Activated naive CD8-positive, alpha-beta T cell treated with anti-CD3 and anti-CD28 coated beads for 36 hours (primary cell): Measurements from ENCODE around the gene TNNT2. TPM values are rescaled to one million over a fixed set of nuclear protein-coding genes. Genes with fewer than 3 reads are reported as not detected.

Experiments
- DNase-seq: peaks from one replicate; pipeline ENCODE4 v3.0.0; 2021
- H3K27ac Mint-ChIP-seq: one replicate; pipeline ENCODE4 v1.8.0; 2022; ENCODE audit warnings: mild to moderate bottlenecking, moderate library complexity, mixed read lengths
- H3K27me3 Mint-ChIP-seq: one replicate; pipeline ENCODE4 v1.8.0; 2022; ENCODE audit warnings: mild to moderate bottlenecking, mixed read lengths
- H3K36me3 Mint-ChIP-seq: one replicate; pipeline ENCODE4 v1.8.0; 2021; ENCODE audit warnings: mild to moderate bottlenecking, mixed read lengths
- H3K4me1 Mint-ChIP-seq: one replicate; pipeline ENCODE4 v1.8.0; 2021; ENCODE audit warnings: mixed read lengths
- H3K4me3 Mint-ChIP-seq: one replicate; pipeline ENCODE4 v1.8.0; 2022; ENCODE audit warnings: mild to moderate bottlenecking, moderate library complexity, mixed read lengths
- H3K9me3 Mint-ChIP-seq: one replicate; pipeline ENCODE4 v1.8.0; 2022; ENCODE audit warnings: mixed read lengths
- total RNA-seq, 2 experiments: library from RNA; stranded (reverse); gene quantifications; one replicate each; pipeline ENCODE4 v1.2.3, GENCODE V29; 2021

The TNNT2 gene
- total RNA-seq, 2 experiments from 2014 or later = not detected

DNA sequence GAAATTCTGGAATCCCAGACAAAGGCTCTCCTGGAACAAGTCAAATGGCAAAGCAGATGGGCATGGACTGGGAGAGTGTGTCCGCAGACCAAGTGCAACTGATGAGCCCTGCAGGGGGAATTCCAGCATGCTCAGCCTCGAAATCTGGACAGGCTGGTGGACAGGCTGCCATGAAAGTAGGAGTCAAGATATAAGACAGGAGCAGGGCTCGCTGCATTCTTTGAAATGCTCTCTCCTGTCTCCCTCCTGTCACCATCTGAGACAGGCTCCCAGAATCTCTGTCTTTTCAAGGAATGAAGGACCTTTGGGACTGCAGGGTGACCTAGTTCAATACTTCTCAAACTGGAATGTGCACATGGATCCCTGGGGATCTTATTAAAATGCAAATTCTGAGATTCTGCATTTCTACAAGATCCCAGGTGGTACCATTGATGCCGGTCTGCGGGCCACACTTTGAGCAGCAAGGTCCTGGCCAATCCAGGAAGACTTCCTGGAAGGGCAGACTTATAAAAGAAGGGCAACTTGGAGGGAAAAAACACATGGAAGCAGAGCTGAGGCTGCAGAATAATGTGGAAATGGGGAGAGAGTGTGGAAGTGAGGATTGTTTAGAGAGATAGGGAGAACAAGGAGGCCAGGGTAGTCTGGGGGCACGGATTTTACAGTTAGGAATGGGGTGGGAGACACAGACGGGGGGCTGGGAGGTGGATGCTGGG, 29.8 kb downstream of the TNNT2 start:
- Mint-ChIP-seq H3K9me3 (no peaks in the 10 kb centered on the region), H3K4me1 (no peaks in the 10 kb centered on the region), H3K27me3 (peaks cover 22% of the 10 kb centered on the region), H3K27ac (no peak overlapping the region), H3K36me3 (no peaks in the 10 kb centered on the region), H3K4me3 (no peak overlapping the region)
- no peak for DNase-seq

GRCh38 chr1:201346987-201347386, 30.5 kb downstream of the TNNT2 start:
- DNase-seq = no peak
- H3K4me3 Mint-ChIP-seq = no peak overlapping the region
- H3K36me3 Mint-ChIP-seq = no peaks in the 10 kb centered on the region
- H3K4me1 Mint-ChIP-seq = no peaks in the 10 kb centered on the region
- H3K9me3 Mint-ChIP-seq = no peaks in the 10 kb centered on the region
- H3K27ac Mint-ChIP-seq = no peak overlapping the region
- peaks cover 22% of the 10 kb centered on the region for H3K27me3 Mint-ChIP-seq

GRCh38 chr1:201346337-201346939, 31.0 kb downstream of the TNNT2 start:
- Mint-ChIP-seq H3K27me3 (peaks cover 22% of the 10 kb centered on the region), H3K36me3 (no peaks in the 10 kb centered on the region), H3K27ac (no peak overlapping the region), H3K9me3 (peaks cover under 1% of the 10 kb centered on the region), H3K4me1 (no peaks in the 10 kb centered on the region), H3K4me3 (no peak overlapping the region)
- DNase-seq = no peak

DNA sequence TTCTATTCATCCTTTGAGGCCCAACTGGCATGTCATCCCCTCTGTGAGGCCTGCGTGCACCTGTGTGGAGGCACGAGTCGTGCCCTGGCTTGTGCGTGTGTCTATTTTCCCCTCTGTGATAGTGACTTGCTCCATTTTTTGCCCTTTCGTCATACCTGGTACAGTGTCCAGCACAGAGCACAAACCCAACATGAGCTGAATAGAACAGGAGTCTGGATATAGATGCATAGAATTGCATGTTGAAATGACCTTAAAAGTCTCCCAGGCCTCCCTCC, 32.5 kb downstream of the TNNT2 start:
- Mint-ChIP-seq H3K27me3 (peaks cover 23% of the 10 kb centered on the region), H3K4me3 (no peak overlapping the region), H3K9me3 (peaks cover 2% of the 10 kb centered on the region), H3K4me1 (no peaks in the 10 kb centered on the region), H3K27ac (no peak overlapping the region), H3K36me3 (no peaks in the 10 kb centered on the region)
- DNase-seq = no peak

- Mint-ChIP-seq H3K36me3 (no peaks in the 10 kb centered on the region), H3K4me3 (no peak overlapping the region), H3K9me3 (peaks cover 2% of the 10 kb centered on the region), H3K27ac (no peak overlapping the region), H3K4me1 (no peaks in the 10 kb centered on the region), H3K27me3 (peaks cover 23% of the 10 kb centered on the region)
- DNase-seq = no peak
These were observed 33.0 kb downstream of the TNNT2 start for GRCh38 chr1:201344206-201345080.

- Mint-ChIP-seq H3K27me3 (peaks cover 6% of the 10 kb centered on the region), H3K9me3 (peaks cover 2% of the 10 kb centered on the region), H3K36me3 (no peaks in the 10 kb centered on the region), H3K27ac (no peak overlapping the region), H3K4me3 (no peak overlapping the region), H3K4me1 (no peaks in the 10 kb centered on the region)
- DNase-seq = no peak
These were observed 36.1 kb downstream of the TNNT2 start for GRCh38 chr1:201341377-201341776.

DNA sequence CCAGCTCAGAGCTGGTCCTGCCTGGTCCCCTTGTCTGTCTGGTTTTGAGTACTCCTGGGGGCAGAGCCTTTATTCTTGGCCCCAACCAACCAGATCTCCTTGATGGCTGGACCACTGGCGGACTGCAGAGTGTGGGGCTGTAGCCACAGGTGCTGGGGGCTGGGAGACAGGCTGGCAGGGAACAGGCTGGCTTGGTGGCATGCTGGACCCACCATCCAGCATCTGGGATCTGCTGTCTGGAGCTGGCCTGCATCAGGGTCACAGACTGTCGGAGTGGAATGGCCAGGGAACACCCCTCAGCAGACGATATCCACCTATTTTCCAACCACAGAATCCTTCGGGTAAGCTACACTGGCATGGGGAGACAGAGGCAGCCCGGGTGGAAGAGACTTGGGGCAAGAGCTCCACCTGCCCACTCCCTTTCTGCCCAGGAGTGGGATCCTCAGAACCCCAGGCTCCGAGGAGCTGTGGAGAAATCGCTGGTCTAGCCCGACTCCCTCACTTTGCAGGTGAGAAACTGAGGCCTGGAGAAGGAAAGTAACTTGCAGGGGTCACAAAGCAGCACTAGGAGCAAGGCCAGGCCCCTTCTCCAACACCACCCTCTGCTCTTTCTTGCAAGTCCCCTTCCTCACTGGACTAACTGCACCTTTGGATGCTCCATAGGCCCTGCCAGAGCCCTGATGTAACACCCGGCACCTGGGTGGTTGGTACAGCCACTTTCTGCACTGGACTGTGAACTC, 40.6 kb downstream of the TNNT2 start:
- Mint-ChIP-seq H3K36me3 (no peaks in the 10 kb centered on the region), H3K9me3 (peaks cover 2% of the 10 kb centered on the region), H3K27me3 (peaks cover 6% of the 10 kb centered on the region), H3K4me1 (no peaks in the 10 kb centered on the region), H3K27ac (no peak overlapping the region), H3K4me3 (no peak overlapping the region)
- DNase-seq = no peak

DNA sequence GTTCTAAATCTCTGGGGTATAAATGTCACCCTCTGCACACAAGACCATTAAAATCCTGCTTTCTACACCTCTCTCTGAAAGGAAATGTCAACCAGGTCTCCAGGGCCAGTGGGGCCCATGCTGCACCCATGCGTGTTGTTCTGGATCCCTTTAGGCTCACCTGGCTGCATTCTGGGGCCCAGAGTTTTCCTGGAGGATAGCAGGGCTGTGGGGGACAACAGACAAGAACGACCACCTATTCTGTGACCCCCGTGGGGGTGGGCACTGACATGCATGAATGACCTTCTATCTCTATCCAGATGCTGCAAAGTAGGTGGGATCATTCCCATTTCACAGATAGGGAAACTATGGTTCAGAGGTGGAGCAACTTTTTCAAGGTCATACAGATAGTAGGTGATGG, 41.6 kb downstream of the TNNT2 start:
- no peak for DNase-seq
- H3K4me1 Mint-ChIP-seq = no peaks in the 10 kb centered on the region
- H3K9me3 Mint-ChIP-seq = no peaks in the 10 kb centered on the region
- no peak overlapping the region for H3K27ac Mint-ChIP-seq
- no peaks in the 10 kb centered on the region for H3K36me3 Mint-ChIP-seq
- H3K4me3 Mint-ChIP-seq = no peak overlapping the region
- H3K27me3 Mint-ChIP-seq = no peaks in the 10 kb centered on the region

DNA sequence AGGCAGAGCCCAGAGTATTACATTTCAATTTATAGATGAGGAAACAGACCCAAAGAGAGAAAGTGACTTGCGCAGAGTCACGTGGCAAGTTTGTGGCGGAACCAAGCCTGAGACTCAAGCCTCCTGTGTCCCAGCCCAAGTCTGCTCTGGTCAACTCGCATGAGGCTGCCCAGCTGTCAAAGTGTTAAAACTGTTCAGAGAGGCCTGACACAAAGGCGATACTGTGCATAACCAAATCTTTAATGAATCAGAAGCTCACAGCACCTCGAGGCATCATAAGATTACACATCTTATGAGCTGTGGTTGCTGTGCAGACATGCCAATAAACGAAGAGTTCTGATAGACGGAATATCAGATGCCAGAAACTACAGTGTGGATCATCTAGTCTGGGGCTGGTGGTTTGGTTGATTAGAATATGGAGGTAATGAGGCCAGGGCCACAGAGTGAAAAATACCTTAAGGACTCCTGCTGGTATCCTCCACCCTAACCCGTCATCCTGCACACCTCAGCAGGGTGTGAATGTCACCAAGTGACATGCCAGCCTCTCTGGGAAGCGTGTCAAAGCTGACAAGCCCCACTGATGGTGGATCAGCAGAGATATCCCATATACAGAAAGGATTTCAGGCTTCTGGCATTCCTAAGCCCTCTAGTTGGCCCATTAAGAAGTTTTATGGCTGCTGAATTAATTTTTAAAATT, 42.2 kb downstream of the TNNT2 start:
- Mint-ChIP-seq H3K4me1 (no peaks in the 10 kb centered on the region), H3K9me3 (no peaks in the 10 kb centered on the region), H3K27me3 (no peaks in the 10 kb centered on the region), H3K4me3 (no peak overlapping the region), H3K36me3 (no peaks in the 10 kb centered on the region), H3K27ac (no peak overlapping the region)
- DNase-seq = no peak

GRCh38 chr1:201334325-201335173, 42.9 kb downstream of the TNNT2 start:
- H3K27me3 Mint-ChIP-seq = no peaks in the 10 kb centered on the region
- H3K36me3 Mint-ChIP-seq = no peaks in the 10 kb centered on the region
- no peaks in the 10 kb centered on the region for H3K9me3 Mint-ChIP-seq
- no peak overlapping the region for H3K27ac Mint-ChIP-seq
- DNase-seq = no peak
- H3K4me1 Mint-ChIP-seq = no peaks in the 10 kb centered on the region
- no peak overlapping the region for H3K4me3 Mint-ChIP-seq

DNA sequence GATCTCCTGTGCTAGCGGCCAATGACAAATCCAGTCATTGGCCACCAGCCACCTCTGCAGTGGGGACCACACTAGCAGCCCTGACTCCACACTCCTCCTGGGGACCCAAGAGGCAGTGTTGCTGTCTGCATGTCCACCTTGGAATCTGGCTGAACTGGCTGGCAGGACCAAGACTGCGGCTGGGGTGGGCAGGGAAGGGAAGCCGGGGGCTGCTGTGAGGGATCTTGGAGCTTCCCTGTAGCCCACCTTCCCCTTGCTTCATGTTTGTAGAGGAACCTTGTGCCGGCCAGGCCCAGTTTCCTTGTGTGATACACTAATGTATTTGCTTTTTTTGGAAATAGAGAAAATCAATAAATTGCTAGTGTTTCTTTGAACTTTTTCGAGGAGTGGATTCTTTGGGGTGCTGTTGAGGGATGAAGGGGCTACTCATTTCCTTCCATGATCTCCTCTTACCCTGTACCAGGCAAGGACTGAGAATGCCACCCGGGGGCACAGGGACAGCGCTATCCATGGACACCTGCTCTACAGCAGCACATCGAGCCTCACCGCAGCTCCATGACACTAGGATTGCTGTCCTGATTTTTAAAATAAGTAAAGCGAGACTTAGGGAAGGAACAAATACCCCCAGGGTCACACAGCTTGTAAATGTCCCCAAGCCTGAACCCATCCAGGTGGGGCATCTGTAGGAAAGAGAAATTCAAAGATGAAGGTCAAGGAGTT, 44.7 kb downstream of the TNNT2 start:
- Mint-ChIP-seq H3K9me3 (no peaks in the 10 kb centered on the region), H3K27ac (no peak overlapping the region), H3K36me3 (no peaks in the 10 kb centered on the region), H3K4me1 (no peaks in the 10 kb centered on the region), H3K4me3 (no peak overlapping the region), H3K27me3 (no peaks in the 10 kb centered on the region)
- no peak for DNase-seq

DNA sequence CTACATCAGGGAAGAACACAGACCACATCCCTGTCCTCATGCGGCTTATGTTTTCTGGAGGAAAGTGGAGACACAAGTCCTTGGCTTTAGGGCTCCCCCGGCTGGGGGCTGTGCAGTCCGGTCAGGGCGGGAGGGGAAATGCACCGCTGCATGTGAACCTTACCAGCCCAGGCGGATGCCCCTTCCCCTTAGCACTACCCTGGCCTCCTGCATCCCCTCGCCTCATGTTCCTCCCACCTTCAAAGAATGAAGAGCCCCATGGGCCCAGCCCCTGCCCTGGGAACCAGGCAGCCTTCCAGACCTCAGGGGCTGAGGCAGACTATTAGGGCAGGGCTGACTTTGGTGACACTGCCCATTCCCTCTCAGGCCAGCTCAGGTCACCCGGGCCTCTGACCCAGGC, 45.5 kb downstream of the TNNT2 start:
- Mint-ChIP-seq H3K4me1 (no peaks in the 10 kb centered on the region), H3K4me3 (no peak overlapping the region), H3K9me3 (no peaks in the 10 kb centered on the region), H3K27ac (no peak overlapping the region), H3K27me3 (no peaks in the 10 kb centered on the region), H3K36me3 (no peaks in the 10 kb centered on the region)
- no peak for DNase-seq

DNA sequence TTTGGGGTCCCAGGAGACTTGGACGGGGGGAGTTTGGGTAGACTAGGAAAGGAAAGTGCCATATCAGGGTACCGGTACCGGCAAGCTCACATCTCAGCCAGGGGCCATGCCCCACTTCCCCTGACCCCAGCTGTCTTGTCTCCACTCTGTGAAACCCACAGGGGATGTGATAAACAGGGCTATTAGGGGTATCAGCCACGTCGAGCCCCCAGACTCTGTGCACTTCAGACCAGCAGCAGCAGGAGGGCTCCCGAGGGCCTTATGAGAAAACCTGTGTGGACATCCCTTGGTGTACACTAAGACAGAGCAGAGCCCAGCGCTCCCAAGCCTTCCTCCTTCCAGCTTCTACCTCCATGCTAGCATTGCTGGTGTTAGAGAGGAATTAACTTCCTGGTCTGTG, 46.3 kb downstream of the TNNT2 start:
- H3K36me3 Mint-ChIP-seq = no peaks in the 10 kb centered on the region
- H3K27me3 Mint-ChIP-seq = no peaks in the 10 kb centered on the region
- no peak overlapping the region for H3K4me3 Mint-ChIP-seq
- no peaks in the 10 kb centered on the region for H3K9me3 Mint-ChIP-seq
- DNase-seq = no peak
- no peak overlapping the region for H3K27ac Mint-ChIP-seq
- H3K4me1 Mint-ChIP-seq = no peaks in the 10 kb centered on the region
